Left lobe of liver (tissue), 2 donors: ENCODE data around the gene PRDM1. TPM values are rescaled to one million over a fixed set of nuclear protein-coding genes. Genes with fewer than 3 reads are reported as not detected.

Experiments
- ATAC-seq: fragments of 200-7000 bp; cut with Tn5 transposase; one replicate; pipeline ENCODE4 v1.9.1; 2020; ENCODE audit warnings: mild to moderate bottlenecking, moderate library complexity
- DNase-seq: peaks from one replicate; pipeline ENCODE4 v3.0.0-alpha.2; 2020; ENCODE audit warnings: low spot score
- total RNA-seq: library from RNA; stranded (reverse); gene quantifications from one replicate; pipeline ENCODE4 v1.2.1, GENCODE V29; 2021
- donor health status: DM: no; HTN: no; CAD: no; lungs with moderate emphysema.
- donor health status: DM: no; HTN: yes; CAD: no.

Gene PRDM1
- total RNA-seq, 1 donor from 2014 or later: 1.0 TPM

- ATAC-seq: no peak
- DNase-seq: no peak
Measured at GRCh38 chr6:106069478-106069877, 16.7 kb upstream of the PRDM1 start.

GRCh38 chr6:106070636-106071035, 15.5 kb upstream of the PRDM1 start:
- ATAC-seq: no peak
- no peak for DNase-seq

- no peak for ATAC-seq
- DNase-seq: no peak
Measured at GRCh38 chr6:106072501-106073090, 13.5 kb upstream of the PRDM1 start.

- no peak for ATAC-seq
- no peak for DNase-seq
Measured at GRCh38 chr6:106074146-106074545, 12.0 kb upstream of the PRDM1 start.

- DNase-seq (no peak), ATAC-seq (no peak)
Measured at GRCh38 chr6:106076139-106076538, 10.0 kb upstream of the PRDM1 start.

GRCh38 chr6:106077170-106077569, 9.0 kb upstream of the PRDM1 start:
- DNase-seq: no peak
- no peak for ATAC-seq

GRCh38 chr6:106077881-106078280, 8.3 kb upstream of the PRDM1 start:
- ATAC-seq: no peak
- DNase-seq: no peak

- ATAC-seq: no peak
- DNase-seq: no peak
Measured at GRCh38 chr6:106079961-106080762, 6.0 kb upstream of the PRDM1 start.

- no peak for ATAC-seq
Measured at GRCh38 chr6:106080763-106081095, 5.4 kb upstream of the PRDM1 start.

GRCh38 chr6:106081715-106082114, 4.4 kb upstream of the PRDM1 start:
- ATAC-seq: no peak

More at GRCh38 chr6:106080763-106081095, 5.4 kb upstream of the PRDM1 start:
- no peak for DNase-seq

GRCh38 chr6:106082735-106083398, 3.3 kb upstream of the PRDM1 start:
- DNase-seq (no peak), ATAC-seq (no peak)

More at GRCh38 chr6:106081715-106082114, 4.4 kb upstream of the PRDM1 start:
- DNase-seq: no peak

GRCh38 chr6:106083618-106084017, 2.5 kb upstream of the PRDM1 start:
- no peak for DNase-seq
- no peak for ATAC-seq

- DNase-seq (no peak), ATAC-seq (no peak)
Measured at GRCh38 chr6:106084106-106084988, 1.8 kb upstream of the PRDM1 start.

- DNase-seq (no peak), ATAC-seq (peak; percentile 10)
Measured at GRCh38 chr6:106084989-106085691, 996 bp upstream of the PRDM1 start.

- no peak for ATAC-seq
- no peak for DNase-seq
Measured at GRCh38 chr6:106085692-106085983, 498 bp upstream of the PRDM1 start.

- no peak for DNase-seq
- ATAC-seq: no peak
Measured at GRCh38 chr6:106086814-106087175, 659 bp downstream of the PRDM1 start.

GRCh38 chr6:106087548-106088325, 1.6 kb downstream of the PRDM1 start:
- peak; percentile 19 for ATAC-seq
- no peak for DNase-seq

- ATAC-seq (no peak), DNase-seq (no peak)
Measured at GRCh38 chr6:106090001-106090400, 3.9 kb downstream of the PRDM1 start.

- no peak for ATAC-seq
- DNase-seq: no peak
Measured at GRCh38 chr6:106092279-106092678, 6.1 kb downstream of the PRDM1 start.
